Activated CD4-positive, alpha-beta T cell treated with anti-CD3 and anti-CD28 coated beads for 4 hours (primary cell): ENCODE measurements around the gene SERPINB6.
"Not testable (repeated sequence)": the region's sequence is repeated elsewhere in the genome, so short reads cannot be mapped to it uniquely, and the experiment has no call there.

Experiments used
- DNase-seq, 2 donors: peaks; one replicate each; pipeline ENCODE4 v3.0.0-alpha.2; 2020

The SERPINB6 gene

GRCh38 chr6:2903411-2904185 lies 67.8 kb downstream of the SERPINB6 start:
- DNase-seq, result not testable (repeated sequence)

DNA sequence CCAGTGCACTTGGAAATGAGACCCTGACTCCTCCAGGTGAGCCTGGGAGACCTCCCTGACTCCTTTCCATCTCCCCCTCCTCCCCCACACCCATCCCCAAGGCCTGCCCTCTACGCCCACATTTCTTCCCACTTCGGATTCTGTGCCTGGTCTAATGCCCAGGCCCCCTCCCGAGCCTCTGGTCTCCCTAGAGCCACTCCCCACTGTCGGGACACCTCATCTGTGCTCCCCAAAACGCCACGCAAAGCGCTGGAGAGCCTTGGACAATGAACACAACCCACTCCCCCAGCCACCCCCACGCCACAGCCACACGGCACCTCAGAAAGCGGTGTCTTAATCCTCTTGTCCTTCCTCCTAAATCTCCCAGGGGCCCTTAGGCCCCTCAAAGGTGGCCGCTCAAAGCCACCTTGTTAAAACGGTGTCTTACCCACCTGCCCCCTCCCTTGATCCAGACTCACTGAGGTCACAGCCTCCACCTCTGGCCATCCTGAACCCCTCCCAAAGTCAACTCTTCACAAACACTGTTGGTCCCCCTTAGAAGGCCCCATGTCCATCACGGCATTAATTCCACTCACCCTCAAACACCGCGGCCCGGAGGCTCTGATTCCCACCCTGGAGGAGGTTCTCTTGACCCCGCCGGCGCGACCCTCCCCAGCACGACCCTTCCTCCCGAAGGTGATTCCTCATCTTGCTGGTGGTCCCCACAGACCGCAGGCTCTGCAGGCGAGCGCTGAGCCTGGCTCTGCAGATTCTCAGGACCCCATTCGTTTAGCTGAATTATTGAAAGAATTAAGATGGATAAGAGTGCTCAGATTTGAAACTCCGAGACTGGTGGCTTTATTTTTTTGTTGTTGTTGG lies 69.5 kb downstream of the SERPINB6 start:
- not testable (repeated sequence) for DNase-seq

DNA sequence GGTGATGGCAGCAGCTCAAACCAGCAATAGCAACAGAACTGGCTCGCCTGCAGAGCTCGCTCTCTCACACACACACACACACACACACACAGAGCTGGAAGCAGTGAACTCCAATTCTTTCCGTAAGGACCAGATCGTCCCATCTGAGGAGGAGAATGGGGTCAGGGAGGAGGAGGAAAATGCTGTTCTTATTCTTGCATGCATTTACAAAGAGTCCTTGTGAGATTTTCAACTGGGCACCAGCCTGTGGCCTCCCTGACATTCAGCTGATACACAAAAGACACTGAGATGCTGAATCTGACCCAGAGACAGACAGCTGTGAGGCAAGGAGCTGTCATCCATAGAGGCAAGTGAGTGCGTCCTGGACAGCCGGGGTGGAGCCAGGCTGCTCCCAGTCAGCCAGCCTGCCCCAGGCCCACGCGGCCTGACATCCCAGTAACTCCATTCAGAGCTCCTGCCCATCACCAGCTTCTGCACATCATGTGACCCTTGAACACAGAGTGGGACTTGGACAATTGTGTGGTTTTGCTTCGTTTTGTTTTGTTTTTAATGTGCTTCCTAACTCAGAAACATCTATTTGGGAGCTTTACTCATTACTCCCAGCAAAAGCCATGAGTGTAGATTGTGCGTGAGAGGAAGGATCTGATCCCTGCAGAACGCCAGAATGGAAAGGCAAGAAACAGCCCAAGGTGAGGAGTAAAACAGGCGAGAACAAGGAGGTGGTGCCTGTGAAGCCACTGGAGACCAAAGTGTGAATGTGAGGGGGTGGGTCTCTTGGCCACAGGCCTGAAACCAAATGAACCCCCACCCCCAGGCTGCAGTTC lies 70.3 kb downstream of the SERPINB6 start:
- no peak for DNase-seq

DNA sequence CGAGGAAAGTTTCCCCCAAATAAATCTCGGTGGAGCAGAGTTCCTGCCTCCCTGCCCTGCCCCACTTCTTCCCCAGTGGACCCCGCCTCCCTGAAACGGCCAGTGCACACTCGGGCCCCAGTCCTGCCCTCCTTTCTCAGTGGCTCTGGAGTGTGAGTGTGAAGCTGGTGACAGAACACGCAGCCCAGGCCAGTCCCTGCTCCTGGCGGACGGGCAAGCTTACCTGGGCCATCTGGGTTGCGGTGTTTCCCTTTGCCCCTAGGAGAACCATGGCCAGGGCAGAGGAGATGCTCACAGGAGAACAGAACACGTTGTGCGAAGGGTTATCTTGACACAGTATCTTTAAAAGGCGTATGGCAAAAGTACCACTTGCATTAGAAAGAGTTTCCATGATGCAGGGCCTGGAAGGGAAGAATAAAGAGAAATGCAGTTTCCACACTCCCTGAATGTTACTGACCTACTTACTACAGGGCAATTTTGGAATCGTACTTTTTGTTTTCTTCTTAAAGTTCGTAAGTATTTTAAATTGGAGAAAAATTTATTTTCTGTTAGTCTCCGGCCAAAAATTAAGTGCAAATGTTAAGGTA lies 71.1 kb downstream of the SERPINB6 start:
- DNase-seq, result peak; percentile 29 to 40

- no peak for DNase-seq
Measured at GRCh38 chr6:2899596-2899995, 71.8 kb downstream of the SERPINB6 start.
